GM19467 (cell line): ENCODE results near the gene CCDC85C.

Experiments used
- ATAC-seq: cut with Tn5 transposase; IDR thresholded peaks from one replicate; pipeline ENCODE4 v1.9.1; 2021; ENCODE audit warnings: mild to moderate bottlenecking, moderate library complexity; ENCODE audit not compliant: unreplicated experiment

The CCDC85C gene

GRCh38 chr14:99609245-99610170, 5.5 kb upstream of the CCDC85C start:
- no peak for ATAC-seq

GRCh38 chr14:99608591-99608990, 4.6 kb upstream of the CCDC85C start:
- ATAC-seq: no peak

GRCh38 chr14:99606359-99606758, 2.4 kb upstream of the CCDC85C start:
- ATAC-seq: no peak

- no peak for ATAC-seq
Observed at GRCh38 chr14:99605299-99605961, 1.4 kb upstream of the CCDC85C start.

- peak; percentile 11 for ATAC-seq
Observed at GRCh38 chr14:99604766-99605298, 825 bp upstream of the CCDC85C start.

GRCh38 chr14:99604278-99604765, 315 bp upstream of the CCDC85C start:
- peak; percentile 85 for ATAC-seq

GRCh38 chr14:99602788-99603415, 1.1 kb downstream of the CCDC85C start:
- ATAC-seq: no peak

GRCh38 chr14:99602054-99602787, 1.8 kb downstream of the CCDC85C start:
- no peak for ATAC-seq

- ATAC-seq: no peak
Observed at GRCh38 chr14:99601361-99601831, 2.6 kb downstream of the CCDC85C start.

- ATAC-seq: no peak
Observed at GRCh38 chr14:99600232-99600888, 3.6 kb downstream of the CCDC85C start.

- ATAC-seq: no peak
Observed at GRCh38 chr14:99599393-99599792, 4.6 kb downstream of the CCDC85C start.

- no peak for ATAC-seq
Observed at GRCh38 chr14:99598774-99599173, 5.2 kb downstream of the CCDC85C start.

GRCh38 chr14:99597911-99598600, 6.0 kb downstream of the CCDC85C start:
- ATAC-seq: no peak

GRCh38 chr14:99596772-99597171, 7.2 kb downstream of the CCDC85C start:
- no peak for ATAC-seq

GRCh38 chr14:99596071-99596627, 7.9 kb downstream of the CCDC85C start:
- ATAC-seq: no peak

GRCh38 chr14:99595524-99595923, 8.5 kb downstream of the CCDC85C start:
- no peak for ATAC-seq

GRCh38 chr14:99595034-99595433, 9.0 kb downstream of the CCDC85C start:
- peak; percentile 86 for ATAC-seq

GRCh38 chr14:99593971-99594841, 9.8 kb downstream of the CCDC85C start:
- ATAC-seq: no peak
